ENCODE results near the gene MACROD1.

MACROD1 gene

DNA sequence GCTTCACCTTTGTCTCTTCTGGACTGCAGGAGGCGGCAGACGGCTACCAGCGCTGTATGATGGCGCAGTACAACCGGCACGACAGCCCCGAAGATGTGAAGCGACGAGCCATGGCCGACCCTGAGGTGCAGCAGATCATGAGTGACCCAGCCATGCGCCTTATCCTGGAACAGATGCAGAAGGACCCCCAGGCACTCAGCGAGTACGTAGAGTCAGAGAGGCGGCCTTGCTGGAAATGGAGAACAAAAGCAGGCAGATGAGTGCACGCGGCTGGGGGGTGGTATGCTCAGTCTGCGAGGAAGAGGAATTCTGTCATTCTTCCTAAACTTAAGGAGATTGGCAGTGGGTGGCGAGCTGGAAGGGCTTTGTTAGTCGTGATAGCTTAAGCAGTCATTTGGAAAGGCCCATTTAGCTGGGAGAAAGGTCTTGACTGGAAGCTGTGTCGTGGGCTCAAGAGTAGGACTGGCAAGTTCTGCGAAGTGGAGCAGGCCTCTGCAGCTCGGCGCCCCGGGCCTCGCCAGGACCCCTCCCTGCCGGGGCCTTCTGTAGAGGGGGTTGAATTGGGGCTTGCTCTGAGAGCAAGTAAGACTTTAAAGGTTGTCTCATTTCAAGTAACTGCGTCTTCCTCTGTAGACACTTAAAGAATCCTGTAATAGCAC, 37.6 kb upstream of the MACROD1 start:
- TF ChIP-seq, protein P1, sequence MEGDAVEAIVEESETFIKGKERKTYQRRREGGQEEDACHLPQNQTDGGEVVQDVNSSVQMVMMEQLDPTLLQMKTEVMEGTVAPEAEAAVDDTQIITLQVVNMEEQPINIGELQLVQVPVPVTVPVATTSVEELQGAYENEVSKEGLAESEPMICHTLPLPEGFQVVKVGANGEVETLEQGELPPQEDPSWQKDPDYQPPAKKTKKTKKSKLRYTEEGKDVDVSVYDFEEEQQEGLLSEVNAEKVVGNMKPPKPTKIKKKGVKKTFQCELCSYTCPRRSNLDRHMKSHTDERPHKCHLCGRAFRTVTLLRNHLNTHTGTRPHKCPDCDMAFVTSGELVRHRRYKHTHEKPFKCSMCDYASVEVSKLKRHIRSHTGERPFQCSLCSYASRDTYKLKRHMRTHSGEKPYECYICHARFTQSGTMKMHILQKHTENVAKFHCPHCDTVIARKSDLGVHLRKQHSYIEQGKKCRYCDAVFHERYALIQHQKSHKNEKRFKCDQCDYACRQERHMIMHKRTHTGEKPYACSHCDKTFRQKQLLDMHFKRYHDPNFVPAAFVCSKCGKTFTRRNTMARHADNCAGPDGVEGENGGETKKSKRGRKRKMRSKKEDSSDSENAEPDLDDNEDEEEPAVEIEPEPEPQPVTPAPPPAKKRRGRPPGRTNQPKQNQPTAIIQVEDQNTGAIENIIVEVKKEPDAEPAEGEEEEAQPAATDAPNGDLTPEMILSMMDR (IDR thresholded peaks at IDR 0.05; ENCODE audit: low read depth, low read length) = no peak
- TF ChIP-seq POLR2A (IDR thresholded peaks at IDR 0.05; ENCODE audit: extremely low read depth, insufficient read length) (no peak), MYC (IDR thresholded peaks at IDR 0.05; ENCODE audit: low read depth, low read length) (no peak)
- TF ChIP-seq, protein P2, sequence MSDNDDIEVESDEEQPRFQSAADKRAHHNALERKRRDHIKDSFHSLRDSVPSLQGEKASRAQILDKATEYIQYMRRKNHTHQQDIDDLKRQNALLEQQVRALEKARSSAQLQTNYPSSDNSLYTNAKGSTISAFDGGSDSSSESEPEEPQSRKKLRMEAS (IDR thresholded peaks at IDR 0.05; ENCODE audit: low read depth, low read length) = no peak
- no peak overlapping the region for H3K4me3 ChIP-seq (ENCODE audit: low read depth, low read length)
- no peak for DNase-seq (ENCODE audit: low read depth)

DNA sequence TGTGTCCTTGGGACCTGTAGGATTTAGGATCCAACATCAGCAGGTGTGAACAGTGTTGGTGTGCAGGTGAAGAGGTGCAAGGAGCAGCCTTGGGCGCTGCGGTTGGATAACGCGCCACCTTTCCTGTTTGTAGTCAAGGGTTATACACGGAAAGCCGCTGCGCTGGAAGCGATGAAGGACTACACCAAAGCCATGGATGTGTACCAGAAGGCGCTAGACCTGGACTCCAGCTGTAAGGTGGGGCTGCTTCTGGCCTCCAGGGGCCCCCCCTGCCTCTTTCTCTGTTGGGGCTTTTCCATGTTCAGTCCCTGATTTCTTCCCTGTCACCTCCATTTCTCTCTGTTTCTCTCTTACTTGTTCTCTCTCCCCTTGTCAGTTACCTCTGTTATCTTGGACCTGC, 37.1 kb upstream of the MACROD1 start:
- H3K4me3 ChIP-seq (ENCODE audit: low read depth, low read length) = no peak overlapping the region
- TF ChIP-seq, protein P2 (IDR thresholded peaks at IDR 0.05; ENCODE audit: low read depth, low read length) = no peak
- TF ChIP-seq MYC (IDR thresholded peaks at IDR 0.05; ENCODE audit: low read depth, low read length) = no peak
- TF ChIP-seq POLR2A (IDR thresholded peaks at IDR 0.05; ENCODE audit: extremely low read depth, insufficient read length) = no peak
- TF ChIP-seq, protein P1 (IDR thresholded peaks at IDR 0.05; ENCODE audit: low read depth, low read length) = no peak
- no peak for DNase-seq (ENCODE audit: low read depth)

DNA sequence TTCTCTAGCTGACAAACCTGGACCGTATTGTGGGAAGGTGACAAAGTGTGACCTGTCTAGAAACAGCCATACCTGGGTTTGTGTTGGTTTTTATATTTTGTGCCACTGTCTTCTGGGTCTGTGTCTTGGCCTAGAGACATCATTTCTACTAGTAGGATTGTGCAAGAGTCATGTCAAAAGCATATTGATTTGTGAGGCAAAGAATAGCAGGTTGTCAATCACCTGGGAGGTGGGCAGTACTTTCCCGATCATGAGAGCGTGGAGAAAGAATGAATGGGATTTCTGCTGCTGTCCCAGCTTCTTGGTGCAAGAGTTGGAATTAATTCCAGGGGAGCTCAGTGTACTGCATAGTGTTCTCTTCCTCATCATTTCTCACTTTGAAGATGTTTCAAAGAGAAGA, 35.6 kb upstream of the MACROD1 start:
- TF ChIP-seq, protein P2 (IDR thresholded peaks at IDR 0.05; ENCODE audit: low read depth, low read length) = no peak
- no peak for TF ChIP-seq MYC (IDR thresholded peaks at IDR 0.05; ENCODE audit: low read depth, low read length)
- no peak for TF ChIP-seq POLR2A (IDR thresholded peaks at IDR 0.05; ENCODE audit: extremely low read depth, insufficient read length)
- TF ChIP-seq, protein P1 (IDR thresholded peaks at IDR 0.05; ENCODE audit: low read depth, low read length) = no peak
- DNase-seq (ENCODE audit: low read depth) = no peak
- no peak overlapping the region for H3K4me3 ChIP-seq (ENCODE audit: low read depth, low read length)

DNA sequence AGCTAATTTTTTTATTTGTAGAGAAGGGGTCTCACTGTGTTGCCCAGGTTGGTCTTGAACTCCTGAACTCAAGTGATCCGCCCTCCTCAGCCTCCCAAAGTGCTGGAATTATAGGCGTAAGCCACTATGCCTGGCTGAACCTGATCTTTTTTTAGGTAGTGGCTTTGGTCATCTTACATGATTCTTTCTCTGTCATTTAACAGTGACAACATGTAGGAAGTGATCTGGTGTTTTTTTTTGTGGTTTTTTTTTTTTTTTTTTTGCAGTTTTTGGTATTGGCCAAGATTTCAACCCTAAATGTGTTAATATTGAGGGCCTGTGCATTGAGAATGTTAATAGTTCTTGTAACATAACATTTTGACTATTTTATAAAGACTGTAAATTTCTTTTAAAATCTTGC, 32.6 kb upstream of the MACROD1 start:
- H3K4me3 ChIP-seq (ENCODE audit: low read depth, low read length) = no peak overlapping the region
- DNase-seq (ENCODE audit: low read depth) = no peak
- TF ChIP-seq POLR2A (IDR thresholded peaks at IDR 0.05; ENCODE audit: extremely low read depth, insufficient read length) = no peak
- TF ChIP-seq, protein P1 (IDR thresholded peaks at IDR 0.05; ENCODE audit: low read depth, low read length) = no peak
- TF ChIP-seq, protein P2 (IDR thresholded peaks at IDR 0.05; ENCODE audit: low read depth, low read length) = no peak
- no peak for TF ChIP-seq MYC (IDR thresholded peaks at IDR 0.05; ENCODE audit: low read depth, low read length)

DNA sequence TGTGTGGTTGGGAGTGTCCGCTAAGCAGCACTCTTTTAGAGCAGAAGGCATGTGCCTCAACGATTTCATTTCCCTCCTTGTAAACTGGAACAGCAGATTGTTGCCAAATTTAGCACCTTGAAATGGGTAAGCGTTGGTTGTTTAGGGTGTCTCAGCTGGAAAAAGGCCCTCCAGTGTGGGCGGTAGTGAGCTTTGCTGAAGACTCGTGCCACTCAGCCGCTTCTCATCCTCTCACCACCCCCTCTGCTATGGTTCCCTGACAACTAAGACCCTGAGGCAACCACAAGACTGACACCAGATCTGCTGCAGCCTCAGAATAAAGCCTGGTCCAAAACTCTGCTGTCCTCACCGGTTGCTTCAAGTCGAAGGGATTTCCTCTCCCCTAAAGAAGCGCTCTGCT, 30.7 kb upstream of the MACROD1 start:
- TF ChIP-seq, protein P2 (IDR thresholded peaks at IDR 0.05; ENCODE audit: low read depth, low read length) = no peak
- TF ChIP-seq, protein P1 (IDR thresholded peaks at IDR 0.05; ENCODE audit: low read depth, low read length) = no peak
- TF ChIP-seq POLR2A (IDR thresholded peaks at IDR 0.05; ENCODE audit: extremely low read depth, insufficient read length) (no peak), MYC (IDR thresholded peaks at IDR 0.05; ENCODE audit: low read depth, low read length) (no peak)
- no peak overlapping the region for H3K4me3 ChIP-seq (ENCODE audit: low read depth, low read length)
- DNase-seq (ENCODE audit: low read depth) = no peak
